SK-N-SH (cell line): ENCODE data around the gene UBE2D4. TPM values are rescaled to one million over a fixed set of nuclear protein-coding genes. Genes with fewer than 3 reads are reported as not detected.
"Not testable (repeated sequence)": the region's sequence is repeated elsewhere in the genome, so short reads cannot be mapped to it uniquely, and the experiment has no call there.

ENCODE experiments used
- CTCF ChIA-PET: fragments of 300-600, 350-600 bp; formaldehyde crosslinking; extraction: SDS; loops from one replicate; lab custom pipeline; 2021; lab: Yijun Ruan, JAX
- POLR2A ChIA-PET: fragments of 350-600 bp; sonication (Branson Sonifier 250); formaldehyde crosslinking; extraction: SDS; loops from one replicate; lab custom pipeline; 2020; ENCODE audit warnings: antibody characterized with exemption, inconsistent platforms; lab: Yijun Ruan, JAX
- DNase-seq: peaks from one replicate; pipeline ENCODE4 v3.0.0; 2012
- H2AFZ ChIP-seq: fragments of 200-600 bp; sonication (generic); 2 replicates; pipeline ENCODE4 v1.8.1; 2016; ENCODE audit warnings: antibody characterized with exemption, mild to moderate bottlenecking, low read depth
- H3F3A ChIP-seq: fragments of 200-600 bp; sonication (generic); replicated peaks from 2 replicates; pipeline ENCODE3; 2016; ENCODE audit warnings: antibody characterized with exemption, mild to moderate bottlenecking; ENCODE audit not compliant: insufficient read depth
- H3K27ac ChIP-seq, 2 experiments: fragments of 200-500 bp in 1 of 2; fragments of 200-600 bp in 1 of 2; sonication (Bioruptor generic) in 1 of 2; sonication (generic), shearing (Covaris generic) in 1 of 2; 2 replicates each; pipeline versions ENCODE4 v1.5.1 to v1.6.1; 2014 to 2016; ENCODE audit warnings: low read depth in 2 of 2, inconsistent platforms in 1 of 2, low read length in 1 of 2, mild to moderate bottlenecking in 1 of 2, mixed read lengths in 1 of 2
- H3K27me3 ChIP-seq: fragments of 200-600 bp; sonication (generic), shearing (Covaris generic); 2 replicates; pipeline ENCODE4 v1.6.1; 2016; ENCODE audit warnings: mixed run types; ENCODE audit not compliant: insufficient read depth
- H3K36me3 ChIP-seq, 2 experiments: fragments of 200-500 bp in 1 of 2; fragments of 200-600 bp in 1 of 2; sonication (Bioruptor generic) in 1 of 2; sonication (generic) in 1 of 2; replicated peaks in 1 of 2; 2 replicates each; pipeline versions ENCODE3 to v1.5.1; 2014 to 2016; ENCODE audit warnings: low read length in 1 of 2, mild to moderate bottlenecking in 1 of 2; ENCODE audit not compliant: insufficient read depth in 2 of 2, control insufficient read depth in 1 of 2
- H3K4me1 ChIP-seq, 2 experiments: fragments of 200-500 bp in 1 of 2; fragments of 200-600 bp in 1 of 2; sonication (Bioruptor generic) in 1 of 2; sonication (generic), shearing (Covaris generic) in 1 of 2; 2 replicates each; pipeline versions ENCODE4 v1.5.1 to v1.6.1; 2014 to 2016; ENCODE audit warnings: low read depth in 1 of 2, low read length in 1 of 2, mixed run types in 1 of 2; ENCODE audit not compliant: insufficient read depth in 2 of 2, control insufficient read depth in 1 of 2
- H3K4me2 ChIP-seq: fragments of 200-600 bp; sonication (generic), shearing (Covaris generic); 2 replicates; pipeline ENCODE4 v1.6.1; 2017; ENCODE audit warnings: mixed run types
- H3K4me3 ChIP-seq, 2 experiments: fragments of 200-500 bp in 1 of 2; fragments of 200-600 bp in 1 of 2; sonication (Bioruptor generic) in 1 of 2; sonication (generic), shearing (Covaris generic) in 1 of 2; 2 replicates each; pipeline versions ENCODE4 v1.5.1 to v1.8.1; 2014 to 2016; ENCODE audit warnings: low read depth in 2 of 2, inconsistent platforms in 1 of 2, low read length in 1 of 2, mild to moderate bottlenecking in 1 of 2, mixed read lengths in 1 of 2, moderate library complexity in 1 of 2
- H3K79me2 ChIP-seq: fragments of 200-600 bp; sonication (generic); 2 replicates; pipeline ENCODE4 v1.8.1; 2017; ENCODE audit warnings: mild to moderate bottlenecking; ENCODE audit not compliant: insufficient read depth
- H3K9ac ChIP-seq: fragments of 200-600 bp; sonication (generic); 2 replicates; pipeline ENCODE4 v1.6.1; 2017; ENCODE audit warnings: mixed run types
- H3K9me2 ChIP-seq: fragments of 200-600 bp; sonication (generic); 2 replicates; pipeline ENCODE4 v1.6.1; 2017; ENCODE audit warnings: mixed run types
- H3K9me3 ChIP-seq: fragments of 200-600 bp; sonication (generic); 2 replicates; pipeline ENCODE4 v1.6.1; 2017; ENCODE audit warnings: mixed run types, mild to moderate bottlenecking, moderate library complexity
- H4K20me1 ChIP-seq: fragments of 200-600 bp; sonication (generic); 2 replicates; pipeline ENCODE4 v1.6.1; 2017; ENCODE audit warnings: mild to moderate bottlenecking, mixed run types; ENCODE audit not compliant: insufficient read depth
- CHD2 ChIP-seq: fragments of 150-350 bp; IDR thresholded peaks from 2 replicates; pipeline ENCODE4 v1.6.1; 2018; ENCODE audit warnings: low read length; ENCODE audit not compliant: partially characterized antibody
- ELF1 ChIP-seq: IDR thresholded peaks from 2 replicates; pipeline ENCODE4 v1.4.0; 2012
- GABPA ChIP-seq: IDR thresholded peaks from 2 replicates; pipeline ENCODE4 v1.4.0; 2012; ENCODE audit warnings: low read depth, mild to moderate bottlenecking
- JUND ChIP-seq: IDR thresholded peaks from 2 replicates; pipeline ENCODE4 v1.4.0; 2012
- MXI1 ChIP-seq: IDR thresholded peaks from 2 replicates; pipeline ENCODE4 v1.6.1; 2012; ENCODE audit warnings: mild to moderate bottlenecking, low read depth, low read length, improper control_type of control experiment
- NFIC ChIP-seq: IDR thresholded peaks from 2 replicates; pipeline ENCODE4 v1.4.0; 2012; ENCODE audit warnings: borderline replicate concordance
- RCOR1 ChIP-seq: fragments of 150-350 bp; IDR thresholded peaks from 2 replicates; pipeline ENCODE4 v1.6.1; 2017; ENCODE audit warnings: antibody characterized with exemption, low read length
- REST ChIP-seq: IDR thresholded peaks from 2 replicates; pipeline ENCODE4 v1.6.1; 2012; ENCODE audit warnings: mild to moderate bottlenecking, low read depth, low read length, moderate library complexity
- SIN3A ChIP-seq: IDR thresholded peaks from 2 replicates; pipeline ENCODE4 v1.6.1; 2012; ENCODE audit warnings: low read depth, mild to moderate bottlenecking, low read length, moderate library complexity, borderline replicate concordance
- SMC3 ChIP-seq: IDR thresholded peaks from 2 replicates; pipeline ENCODE4 v1.6.1; 2012; ENCODE audit warnings: low read depth, low read length, improper control_type of control experiment
- USF2 ChIP-seq: fragments of 150-350 bp; IDR thresholded peaks from 2 replicates; pipeline ENCODE4 v1.6.1; 2017; ENCODE audit warnings: antibody characterized with exemption, low read length, low read depth, borderline replicate concordance
- YY1 ChIP-seq: IDR thresholded peaks from 2 replicates; pipeline ENCODE4 v1.4.0; 2012; ENCODE audit warnings: low read depth, mild to moderate bottlenecking
- WGBS: methylation state at CpG from one replicate; pipeline ENCODE4 v1.1.6; 2017; ENCODE audit warnings: low lambda C conversion rate; 5-methylcytosine and 5-hydroxymethylcytosine counted together
- polyA plus RNA-seq, 3 experiments: library from polyadenylated mRNA; depleted of rRNA; stranded (reverse); fragments of >200 nt; gene quantifications; 2 replicates each; pipeline ENCODE4 v1.2.3, GENCODE V29; 2012
- TF ChIP-seq, protein P1 (sequence below): fragments of 150-350 bp; IDR thresholded peaks from 2 replicates; pipeline ENCODE4 v1.6.1; 2016; ENCODE audit warnings: mild to moderate bottlenecking, low read depth, low read length
- TF ChIP-seq, protein P2 (sequence below): IDR thresholded peaks from 2 replicates; pipeline ENCODE4 v1.4.0; 2012; ENCODE audit warnings: low read depth, borderline replicate concordance
- TF ChIP-seq, protein P3 (sequence below): IDR thresholded peaks from 2 replicates; pipeline ENCODE4 v1.4.0; 2012; ENCODE audit warnings: low read depth, borderline replicate concordance
- TF ChIP-seq, protein P4 (sequence below): IDR thresholded peaks from 2 replicates; pipeline ENCODE4 v1.4.0; 2012; ENCODE audit warnings: low read depth
- TF ChIP-seq, protein P5 (sequence below): IDR thresholded peaks from 2 replicates; pipeline ENCODE4; 2012

Gene UBE2D4
- polyA plus RNA-seq, 1 of the 3 experiments (the other 2 are of a cell fraction), result 22.8 TPM

DNA sequence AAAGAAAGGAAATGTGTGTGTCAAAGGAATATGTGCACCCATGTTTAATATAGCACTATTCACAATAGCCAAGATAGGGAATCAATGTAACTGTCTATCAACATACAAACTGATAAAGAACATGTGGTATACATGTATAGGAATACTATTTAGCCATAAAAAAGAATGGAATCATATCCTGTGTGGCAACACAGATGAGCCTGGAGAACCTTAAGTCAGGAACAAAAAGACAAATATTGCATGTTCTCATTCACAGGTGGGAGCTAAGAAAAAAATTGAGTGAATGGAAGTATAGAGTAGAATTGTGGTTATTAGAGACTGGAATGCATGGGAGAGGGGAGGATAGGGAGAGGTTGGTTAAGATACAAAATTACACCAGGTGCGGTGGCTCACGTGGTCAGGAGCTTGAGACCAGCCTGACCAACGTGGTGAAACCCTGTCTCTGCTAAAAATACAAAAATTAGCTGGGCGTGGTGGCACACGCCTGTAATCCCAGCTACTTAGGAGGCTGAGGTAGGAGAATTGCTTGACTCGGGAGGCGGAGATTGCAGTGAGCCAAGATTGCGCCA is 30.3 kb upstream of the UBE2D4 start:
- 93% methylated on average over 8 of the region's 8 CpGs for WGBS
- H3K4me2 ChIP-seq, result no peak overlapping the region
- H3F3A ChIP-seq, result no peaks in the 10 kb centered on the region
- no peak for DNase-seq
- H3K9me3 ChIP-seq, result no peaks in the 10 kb centered on the region
- no peak for TF ChIP-seq GABPA
- no peak for TF ChIP-seq MXI1
- TF ChIP-seq NFIC, result no peak
- no peak for TF ChIP-seq SMC3
- TF ChIP-seq, protein P1, sequence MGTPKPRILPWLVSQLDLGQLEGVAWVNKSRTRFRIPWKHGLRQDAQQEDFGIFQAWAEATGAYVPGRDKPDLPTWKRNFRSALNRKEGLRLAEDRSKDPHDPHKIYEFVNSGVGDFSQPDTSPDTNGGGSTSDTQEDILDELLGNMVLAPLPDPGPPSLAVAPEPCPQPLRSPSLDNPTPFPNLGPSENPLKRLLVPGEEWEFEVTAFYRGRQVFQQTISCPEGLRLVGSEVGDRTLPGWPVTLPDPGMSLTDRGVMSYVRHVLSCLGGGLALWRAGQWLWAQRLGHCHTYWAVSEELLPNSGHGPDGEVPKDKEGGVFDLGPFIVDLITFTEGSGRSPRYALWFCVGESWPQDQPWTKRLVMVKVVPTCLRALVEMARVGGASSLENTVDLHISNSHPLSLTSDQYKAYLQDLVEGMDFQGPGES, result no peak
- no peak for TF ChIP-seq ELF1
- no peak for TF ChIP-seq RCOR1
- TF ChIP-seq, protein P2, sequence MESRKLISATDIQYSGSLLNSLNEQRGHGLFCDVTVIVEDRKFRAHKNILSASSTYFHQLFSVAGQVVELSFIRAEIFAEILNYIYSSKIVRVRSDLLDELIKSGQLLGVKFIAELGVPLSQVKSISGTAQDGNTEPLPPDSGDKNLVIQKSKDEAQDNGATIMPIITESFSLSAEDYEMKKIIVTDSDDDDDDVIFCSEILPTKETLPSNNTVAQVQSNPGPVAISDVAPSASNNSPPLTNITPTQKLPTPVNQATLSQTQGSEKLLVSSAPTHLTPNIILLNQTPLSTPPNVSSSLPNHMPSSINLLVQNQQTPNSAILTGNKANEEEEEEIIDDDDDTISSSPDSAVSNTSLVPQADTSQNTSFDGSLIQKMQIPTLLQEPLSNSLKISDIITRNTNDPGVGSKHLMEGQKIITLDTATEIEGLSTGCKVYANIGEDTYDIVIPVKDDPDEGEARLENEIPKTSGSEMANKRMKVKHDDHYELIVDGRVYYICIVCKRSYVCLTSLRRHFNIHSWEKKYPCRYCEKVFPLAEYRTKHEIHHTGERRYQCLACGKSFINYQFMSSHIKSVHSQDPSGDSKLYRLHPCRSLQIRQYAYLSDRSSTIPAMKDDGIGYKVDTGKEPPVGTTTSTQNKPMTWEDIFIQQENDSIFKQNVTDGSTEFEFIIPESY, result no peak
- no peak for TF ChIP-seq YY1
- TF ChIP-seq SIN3A, result no peak
- no peak for TF ChIP-seq USF2
- TF ChIP-seq, protein P3, sequence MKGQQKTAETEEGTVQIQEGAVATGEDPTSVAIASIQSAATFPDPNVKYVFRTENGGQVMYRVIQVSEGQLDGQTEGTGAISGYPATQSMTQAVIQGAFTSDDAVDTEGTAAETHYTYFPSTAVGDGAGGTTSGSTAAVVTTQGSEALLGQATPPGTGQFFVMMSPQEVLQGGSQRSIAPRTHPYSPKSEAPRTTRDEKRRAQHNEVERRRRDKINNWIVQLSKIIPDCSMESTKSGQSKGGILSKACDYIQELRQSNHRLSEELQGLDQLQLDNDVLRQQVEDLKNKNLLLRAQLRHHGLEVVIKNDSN, result no peak
- TF ChIP-seq, protein P4, sequence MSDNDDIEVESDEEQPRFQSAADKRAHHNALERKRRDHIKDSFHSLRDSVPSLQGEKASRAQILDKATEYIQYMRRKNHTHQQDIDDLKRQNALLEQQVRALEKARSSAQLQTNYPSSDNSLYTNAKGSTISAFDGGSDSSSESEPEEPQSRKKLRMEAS, result no peak
- TF ChIP-seq, protein P5, sequence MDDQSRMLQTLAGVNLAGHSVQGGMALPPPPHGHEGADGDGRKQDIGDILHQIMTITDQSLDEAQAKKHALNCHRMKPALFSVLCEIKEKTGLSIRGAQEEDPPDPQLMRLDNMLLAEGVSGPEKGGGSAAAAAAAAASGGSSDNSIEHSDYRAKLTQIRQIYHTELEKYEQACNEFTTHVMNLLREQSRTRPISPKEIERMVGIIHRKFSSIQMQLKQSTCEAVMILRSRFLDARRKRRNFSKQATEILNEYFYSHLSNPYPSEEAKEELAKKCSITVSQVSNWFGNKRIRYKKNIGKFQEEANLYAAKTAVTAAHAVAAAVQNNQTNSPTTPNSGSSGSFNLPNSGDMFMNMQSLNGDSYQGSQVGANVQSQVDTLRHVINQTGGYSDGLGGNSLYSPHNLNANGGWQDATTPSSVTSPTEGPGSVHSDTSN, result no peak
- no peak for TF ChIP-seq CHD2
- TF ChIP-seq REST, result no peak
- no peak for TF ChIP-seq JUND
- TF ChIP-seq, all 33 proteins: peak for 0
- ChIA-PET POLR2A (no interaction called here), CTCF (interaction anchor here (1.4 kb wide), 1 partner anchor 57 kb away, joined by 4 read pairs; no protein-coding TSS in a partner anchor)
- Histone ChIP-seq H3K4me3 (no peak overlapping the region), H3K9ac (no peak overlapping the region), H3K27me3 (no peaks in the 10 kb centered on the region), H3K4me1 (no peaks in the 10 kb centered on the region), H3K27ac (no peak overlapping the region), H4K20me1 (peaks cover 45% of the 10 kb centered on the region), H2AFZ (no peak overlapping the region), H3K79me2 (peaks cover 98% of the 10 kb centered on the region), H3K36me3 (peaks cover 0 to 22% of the 10 kb centered on the region in 2 experiments), H3K9me2 (no peaks in the 10 kb centered on the region)

DNA sequence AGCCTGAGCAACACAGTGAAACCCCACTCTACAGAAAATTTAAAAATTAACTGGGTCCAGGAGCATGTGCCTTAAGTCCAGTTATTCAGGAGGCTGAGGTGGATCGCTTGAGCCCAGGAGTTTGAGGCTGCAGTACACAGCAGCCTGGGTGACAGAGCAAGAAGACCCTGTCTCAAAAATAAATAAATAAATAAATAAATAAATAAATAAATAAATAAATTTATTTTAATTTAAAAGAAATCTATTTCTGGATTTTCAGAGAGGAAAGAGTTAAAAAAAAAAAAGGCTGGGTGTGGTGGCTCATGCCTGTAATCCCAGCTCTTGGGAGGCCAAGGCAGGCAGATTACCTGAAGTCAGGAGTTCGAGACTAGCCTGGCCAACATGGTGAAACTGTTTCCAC is 27.7 kb upstream of the UBE2D4 start:
- H3K27me3 ChIP-seq, POLR2A ChIA-PET, H3K27ac ChIP-seq, H3K4me2 ChIP-seq, H2AFZ ChIP-seq, H3K9me2 ChIP-seq, H3K9me3 ChIP-seq, H3K4me1 ChIP-seq, H3K9ac ChIP-seq, H3K4me3 ChIP-seq, H3F3A ChIP-seq, DNase-seq: not testable (repeated sequence)
- peaks cover 5 to 23% of the 10 kb centered on the region in 2 experiments for H3K36me3 ChIP-seq
- 96% methylated on average over 2 of the region's 2 CpGs for WGBS
- H4K20me1 ChIP-seq, result peaks cover 47% of the 10 kb centered on the region
- CTCF ChIA-PET, result interaction anchor here (1.5 kb wide), 1 partner anchor 56 kb away, joined by 3 read pairs; no protein-coding TSS in a partner anchor
- H3K79me2 ChIP-seq, result peaks cover 98% of the 10 kb centered on the region
